Lower leg skin (tissue), 4 donors: Measurements from ENCODE around the gene GASK1A. TPM values are rescaled to one million over a fixed set of nuclear protein-coding genes. Genes with fewer than 3 reads are reported as not detected.

Source experiments
- DNase-seq, 2 donors: peaks; one replicate each; pipeline ENCODE4 v3.0.0-alpha.2; 2019; ENCODE audit warnings: low spot score in 2 of 2
- H3K4me3 ChIP-seq: fragments of 200-600 bp; sonication (generic); 2 replicates; pipeline ENCODE4 v1.5.1; 2017; ENCODE audit warnings: mild to moderate bottlenecking, low read depth; ENCODE audit not compliant: poor library complexity, severe bottlenecking
- POLR2A ChIP-seq, 2 donors: fragments of 450-650 bp; IDR thresholded peaks; one replicate each; pipeline ENCODE4 v1.6.1; 2016 to 2017; ENCODE audit warnings: antibody characterized with exemption in 2 of 2, mild to moderate bottlenecking in 1 of 2, moderate library complexity in 1 of 2
- WGBS, 2 donors: methylation state at CpG; one replicate each; pipeline ENCODE4 v1.1.5; 2018; 5-methylcytosine and 5-hydroxymethylcytosine counted together
- intact Hi-C: fragments of 100-400 bp; cut with DNase I; formaldehyde crosslinking; loops from one replicate; pipeline ENCODE4 v1.15.0; 2023; ENCODE audit warnings: low total_unique reads
- total RNA-seq, 4 donors: library from RNA; depleted of rRNA; stranded (reverse); fragments of >200 nt; gene quantifications; one replicate each; pipeline ENCODE4 v1.1.0, GENCODE V29; 2016
- TF ChIP-seq, protein P1 (sequence below), 3 donors: fragments of 450-650 bp; IDR thresholded peaks; one replicate each; pipeline ENCODE4 v1.5.1; 2016; ENCODE audit warnings: antibody characterized with exemption in 3 of 3, mild to moderate bottlenecking in 3 of 3, moderate library complexity in 2 of 3

Gene GASK1A
- total RNA-seq, 4 donors from 2014 or later, result 1.4 to 5.6 (median 3.3) TPM

DNA sequence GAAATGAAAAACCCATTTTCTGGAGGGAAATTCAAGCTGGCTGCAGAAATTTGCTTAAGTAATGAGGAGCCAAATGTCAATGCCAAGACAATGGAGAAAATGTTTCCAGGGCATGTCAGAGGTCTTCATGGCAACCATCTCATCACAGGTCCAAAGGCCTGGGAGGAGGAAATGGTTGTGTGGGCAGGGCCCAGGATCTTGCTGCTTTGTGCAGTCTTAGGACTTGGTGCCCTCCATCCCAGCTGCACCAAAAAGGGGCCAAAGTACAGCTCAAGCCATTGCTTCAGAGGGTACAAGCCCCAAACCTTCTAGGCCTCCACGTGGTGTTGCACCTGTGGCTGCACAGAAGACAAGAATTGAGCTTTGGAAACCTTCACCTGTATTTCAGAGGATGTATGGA lies 67.5 kb downstream of the GASK1A start:
- intact Hi-C loops, result no loop called here

DNA sequence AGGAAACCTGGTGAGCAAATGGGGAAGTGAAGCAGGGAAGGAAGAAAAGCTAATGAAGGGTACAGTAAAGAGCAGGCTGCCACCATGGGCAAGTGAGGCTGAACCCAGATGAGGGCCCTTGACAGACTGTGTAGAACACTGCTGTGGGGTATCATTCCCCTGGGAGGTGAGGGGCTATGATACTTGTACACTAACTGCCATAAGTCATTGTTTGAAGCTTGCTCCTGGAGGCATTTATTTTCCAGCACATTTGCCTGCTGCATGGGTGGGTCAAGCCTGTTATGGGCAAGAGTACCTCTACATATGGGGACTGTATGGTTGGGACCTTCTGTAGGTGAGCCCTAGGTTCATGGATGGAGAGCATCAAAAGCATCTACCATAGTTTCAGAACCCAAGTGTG lies 69.4 kb downstream of the GASK1A start:
- TF ChIP-seq, protein P1, sequence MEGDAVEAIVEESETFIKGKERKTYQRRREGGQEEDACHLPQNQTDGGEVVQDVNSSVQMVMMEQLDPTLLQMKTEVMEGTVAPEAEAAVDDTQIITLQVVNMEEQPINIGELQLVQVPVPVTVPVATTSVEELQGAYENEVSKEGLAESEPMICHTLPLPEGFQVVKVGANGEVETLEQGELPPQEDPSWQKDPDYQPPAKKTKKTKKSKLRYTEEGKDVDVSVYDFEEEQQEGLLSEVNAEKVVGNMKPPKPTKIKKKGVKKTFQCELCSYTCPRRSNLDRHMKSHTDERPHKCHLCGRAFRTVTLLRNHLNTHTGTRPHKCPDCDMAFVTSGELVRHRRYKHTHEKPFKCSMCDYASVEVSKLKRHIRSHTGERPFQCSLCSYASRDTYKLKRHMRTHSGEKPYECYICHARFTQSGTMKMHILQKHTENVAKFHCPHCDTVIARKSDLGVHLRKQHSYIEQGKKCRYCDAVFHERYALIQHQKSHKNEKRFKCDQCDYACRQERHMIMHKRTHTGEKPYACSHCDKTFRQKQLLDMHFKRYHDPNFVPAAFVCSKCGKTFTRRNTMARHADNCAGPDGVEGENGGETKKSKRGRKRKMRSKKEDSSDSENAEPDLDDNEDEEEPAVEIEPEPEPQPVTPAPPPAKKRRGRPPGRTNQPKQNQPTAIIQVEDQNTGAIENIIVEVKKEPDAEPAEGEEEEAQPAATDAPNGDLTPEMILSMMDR (IDR thresholded peaks at IDR 0.05), result no peak
- TF ChIP-seq POLR2A (IDR thresholded peaks at IDR 0.05), result no peak
- intact Hi-C loops, result no loop called here
- no peak for DNase-seq
- no peak overlapping the region for H3K4me3 ChIP-seq

More for the DNA sequence above, 67.5 kb downstream of the GASK1A start:
- WGBS, 2 donors, result 55 to 64% methylated on average over 1 of the region's 1 CpG
- H3K4me3 ChIP-seq, result no peak overlapping the region
- TF ChIP-seq, protein P1 (IDR thresholded peaks at IDR 0.05), result no peak
- no peak for TF ChIP-seq POLR2A (IDR thresholded peaks at IDR 0.05)
- DNase-seq, result no peak

DNA sequence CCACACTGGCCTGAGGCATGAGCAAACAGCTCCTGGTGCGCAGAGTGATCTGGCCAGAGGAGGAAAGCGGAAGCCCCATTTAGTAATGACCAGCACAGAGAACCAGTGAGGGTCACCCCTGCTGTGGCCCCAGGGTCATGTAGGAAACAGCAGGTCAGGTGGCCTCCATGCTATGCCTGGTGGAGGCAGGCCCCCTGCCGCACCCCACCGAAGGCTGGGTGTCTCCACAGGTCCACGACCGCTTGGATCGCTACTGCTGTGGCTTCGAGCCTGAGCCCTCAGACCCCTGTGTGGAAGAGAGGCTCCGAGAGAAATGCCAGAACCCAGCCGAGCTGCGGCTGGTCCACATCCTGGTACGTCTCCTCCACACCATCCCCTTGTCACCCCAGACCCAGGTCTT lies 74.2 kb downstream of the GASK1A start:
- no peak for DNase-seq
- intact Hi-C loops, result no loop called here
- no peak overlapping the region for H3K4me3 ChIP-seq
- TF ChIP-seq, protein P1 (IDR thresholded peaks at IDR 0.05), result no peak
- TF ChIP-seq POLR2A (IDR thresholded peaks at IDR 0.05), result no peak
- WGBS, 2 donors, result 94 to 96% methylated on average over 8 to 12 of the region's 12 CpGs

DNA sequence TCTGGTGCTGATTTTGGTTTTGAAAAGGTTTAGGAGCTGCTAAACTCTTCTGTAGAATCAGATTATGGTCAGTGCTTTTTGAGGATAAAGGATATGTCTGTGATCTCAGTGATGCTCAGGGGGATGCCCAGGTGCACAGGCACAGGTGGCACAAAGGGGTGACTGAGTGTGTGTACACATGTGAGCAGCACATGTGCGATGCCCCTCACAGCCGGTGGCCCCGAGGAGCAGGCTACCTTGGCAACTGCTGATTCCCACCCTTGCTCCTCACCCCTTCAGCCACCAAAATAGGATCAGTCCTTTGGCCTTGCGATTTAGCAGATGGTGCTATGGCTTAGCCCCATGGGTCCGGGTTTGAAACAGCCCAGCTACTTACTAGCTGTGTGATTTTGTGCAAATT lies 75.6 kb downstream of the GASK1A start:
- peak in 1 of 2 donors; percentile 59 for DNase-seq
- no peak overlapping the region for H3K4me3 ChIP-seq
- TF ChIP-seq POLR2A (IDR thresholded peaks at IDR 0.05), result no peak
- TF ChIP-seq, protein P1 (IDR thresholded peaks at IDR 0.05), result no peak
- intact Hi-C loops, result no loop called here
- WGBS, 2 donors, result 74 to 86% methylated on average over 5 of the region's 5 CpGs

DNA sequence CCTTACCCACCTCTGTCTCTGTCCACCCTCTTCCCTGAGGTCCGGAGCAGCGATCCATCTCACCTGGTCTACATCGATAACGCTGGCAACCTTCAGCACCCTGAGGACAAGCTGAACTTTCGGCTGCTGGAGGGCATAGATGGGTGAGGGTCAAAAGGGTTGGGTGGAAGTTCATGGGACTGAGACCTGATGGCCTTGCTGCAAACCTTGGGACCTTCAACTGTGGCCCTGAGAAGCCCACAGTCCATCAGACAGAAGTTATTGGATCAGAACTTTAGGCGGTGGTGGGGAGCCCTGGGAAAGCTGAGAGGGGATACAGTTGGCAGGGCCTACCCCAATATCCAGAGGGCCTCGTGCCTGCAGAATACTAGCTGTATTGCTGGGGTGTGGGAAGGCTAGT lies 76.3 kb downstream of the GASK1A start:
- intact Hi-C loops, result no loop called here
- WGBS, 2 donors, result 92 to 94% methylated on average over 7 of the region's 7 CpGs
- no peak overlapping the region for H3K4me3 ChIP-seq
- TF ChIP-seq, protein P1 (IDR thresholded peaks at IDR 0.05), result no peak
- TF ChIP-seq POLR2A (IDR thresholded peaks at IDR 0.05), result no peak
- DNase-seq, result peak in 1 of 2 donors; percentile 67
